Measurements from ENCODE around the gene ZNF684. TPM values are rescaled to one million over a fixed set of nuclear protein-coding genes. Genes with fewer than 3 reads are reported as not detected.

Gene ZNF684
- total RNA-seq, 4 donors from 2014 or later, result 2.9 to 8.2 (median 5.1) TPM

DNA sequence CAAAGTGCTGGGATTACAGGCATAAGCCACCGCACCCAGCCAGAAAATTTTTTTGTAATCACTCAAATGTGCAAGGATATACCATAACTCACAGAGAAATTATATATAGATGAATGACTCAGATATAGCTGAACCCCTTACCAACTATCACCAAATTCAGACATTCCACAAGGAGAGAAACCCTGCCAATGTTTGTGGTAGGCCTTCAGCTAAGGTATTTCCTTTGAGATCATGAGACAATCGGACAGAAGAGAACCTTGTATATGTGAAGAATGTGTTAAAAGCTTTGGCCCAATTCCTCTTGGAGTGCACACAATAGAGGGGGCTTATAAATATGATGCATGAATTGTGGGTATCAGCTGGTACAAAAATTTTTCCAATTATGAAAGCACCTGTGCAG is 50.7 kb downstream of the ZNF684 start:
- TF ChIP-seq, protein P1, sequence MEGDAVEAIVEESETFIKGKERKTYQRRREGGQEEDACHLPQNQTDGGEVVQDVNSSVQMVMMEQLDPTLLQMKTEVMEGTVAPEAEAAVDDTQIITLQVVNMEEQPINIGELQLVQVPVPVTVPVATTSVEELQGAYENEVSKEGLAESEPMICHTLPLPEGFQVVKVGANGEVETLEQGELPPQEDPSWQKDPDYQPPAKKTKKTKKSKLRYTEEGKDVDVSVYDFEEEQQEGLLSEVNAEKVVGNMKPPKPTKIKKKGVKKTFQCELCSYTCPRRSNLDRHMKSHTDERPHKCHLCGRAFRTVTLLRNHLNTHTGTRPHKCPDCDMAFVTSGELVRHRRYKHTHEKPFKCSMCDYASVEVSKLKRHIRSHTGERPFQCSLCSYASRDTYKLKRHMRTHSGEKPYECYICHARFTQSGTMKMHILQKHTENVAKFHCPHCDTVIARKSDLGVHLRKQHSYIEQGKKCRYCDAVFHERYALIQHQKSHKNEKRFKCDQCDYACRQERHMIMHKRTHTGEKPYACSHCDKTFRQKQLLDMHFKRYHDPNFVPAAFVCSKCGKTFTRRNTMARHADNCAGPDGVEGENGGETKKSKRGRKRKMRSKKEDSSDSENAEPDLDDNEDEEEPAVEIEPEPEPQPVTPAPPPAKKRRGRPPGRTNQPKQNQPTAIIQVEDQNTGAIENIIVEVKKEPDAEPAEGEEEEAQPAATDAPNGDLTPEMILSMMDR (IDR thresholded peaks at IDR 0.05; ENCODE audit: low read depth), result no peak

DNA sequence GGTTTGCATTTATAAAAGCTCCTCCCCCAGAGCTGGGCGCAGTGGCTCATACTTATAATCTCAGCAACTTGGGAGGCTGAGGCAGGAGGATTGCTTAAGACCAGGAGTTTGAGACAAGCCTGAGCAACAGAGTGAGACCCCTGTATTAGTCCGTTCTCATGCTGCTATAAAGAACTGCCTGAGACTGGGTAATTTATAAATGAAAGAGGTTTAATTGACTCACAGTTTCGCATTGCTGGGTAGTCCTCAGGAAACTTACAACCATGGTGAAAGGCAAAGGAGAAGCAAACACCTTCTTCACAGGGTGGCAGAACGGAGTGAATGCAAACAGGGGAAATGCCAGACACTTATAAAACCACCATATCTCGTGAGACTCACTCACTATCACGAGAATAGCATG is 52.5 kb downstream of the ZNF684 start:
- TF ChIP-seq, protein P1 (IDR thresholded peaks at IDR 0.05; ENCODE audit: low read depth), result no peak

DNA sequence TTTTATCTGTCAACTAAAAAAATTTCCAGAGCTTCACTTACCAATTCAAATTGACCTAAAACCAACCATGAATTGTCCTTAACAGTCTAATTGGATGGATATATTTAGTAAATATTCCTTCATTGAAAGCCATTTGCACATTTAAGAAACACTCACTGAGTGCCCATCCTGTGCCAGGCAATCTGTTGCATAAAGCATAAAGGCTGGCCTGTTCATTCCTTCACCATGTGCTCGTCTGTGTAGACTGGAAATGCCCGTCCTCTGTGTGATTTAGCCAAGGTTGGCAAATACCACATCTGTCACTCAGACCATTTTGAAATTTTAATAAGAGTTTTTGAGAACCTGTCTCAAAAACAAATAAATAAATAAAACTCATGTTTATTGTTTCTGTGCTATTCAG is 57.1 kb downstream of the ZNF684 start:
- TF ChIP-seq, protein P1 (IDR thresholded peaks at IDR 0.05; ENCODE audit: low read depth), result no peak

DNA sequence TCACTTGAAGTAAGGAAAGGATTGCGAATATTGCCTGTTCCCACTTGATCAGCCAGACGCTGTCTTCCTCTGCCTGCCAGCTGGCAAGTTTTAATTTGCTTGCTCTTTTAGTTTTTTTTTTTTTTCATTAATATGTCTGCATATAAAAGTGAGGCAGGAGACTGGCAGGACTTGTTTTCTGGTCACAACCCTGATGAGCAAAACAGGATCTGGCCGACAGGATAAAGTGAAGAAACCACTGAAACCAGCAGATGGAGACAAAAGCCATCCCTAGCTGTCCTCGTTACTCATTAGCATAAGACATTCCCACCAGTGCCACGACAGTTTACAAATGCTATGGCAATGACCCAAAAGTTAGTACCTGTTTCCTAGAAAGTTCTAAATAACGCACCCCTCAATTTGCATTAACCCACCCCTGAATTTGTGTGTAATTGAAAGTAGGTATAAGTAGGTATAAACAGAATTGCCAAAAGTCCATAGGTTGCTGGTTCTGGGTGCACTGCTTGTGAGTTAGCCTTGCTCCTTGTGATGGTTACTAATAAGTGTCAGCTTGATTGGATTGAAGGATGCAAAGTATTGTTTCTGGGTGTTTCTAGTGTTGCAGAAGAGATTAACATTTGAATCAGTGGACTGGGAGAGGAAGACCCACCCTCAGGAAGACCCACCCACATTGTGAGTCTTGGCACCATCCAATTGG is 60.8 kb downstream of the ZNF684 start:
- TF ChIP-seq, protein P1 (IDR thresholded peaks at IDR 0.05; ENCODE audit: low read depth), result no peak

DNA sequence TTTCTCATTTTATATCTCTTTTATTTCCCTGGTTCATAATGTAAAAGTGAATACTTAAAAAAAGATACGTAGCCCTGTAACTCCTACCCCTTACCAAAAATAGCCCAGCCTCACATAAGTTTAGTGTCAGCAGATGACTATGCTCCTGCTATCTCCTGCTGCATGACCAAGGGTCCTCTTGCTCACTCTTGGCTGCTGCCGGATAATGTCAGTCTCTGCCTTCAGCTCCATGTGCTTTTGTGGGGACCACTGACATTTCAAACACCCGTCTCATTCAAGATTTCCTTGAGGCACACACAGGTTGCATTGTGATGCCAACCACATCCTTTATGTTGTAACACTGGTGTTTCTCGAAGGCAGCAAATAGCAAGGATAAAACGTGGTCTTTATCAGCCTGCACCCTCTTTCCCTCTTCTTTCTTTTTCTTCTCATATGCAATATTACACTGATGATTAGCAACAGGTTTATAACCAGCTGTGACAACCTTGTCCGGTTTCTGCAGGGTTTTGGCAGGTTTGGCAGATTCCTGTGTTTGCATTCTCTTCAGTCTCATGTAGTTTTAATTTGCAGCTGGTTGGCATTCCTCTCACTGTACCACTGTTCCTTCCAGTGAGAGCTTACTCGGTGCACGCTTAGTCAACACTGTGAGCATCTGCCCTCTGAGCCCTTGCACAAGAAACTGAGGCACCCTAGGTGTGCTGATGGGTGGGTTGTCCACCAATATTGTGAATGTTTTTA is 62.2 kb downstream of the ZNF684 start:
- TF ChIP-seq, protein P1 (IDR thresholded peaks at IDR 0.05; ENCODE audit: low read depth), result no peak

DNA sequence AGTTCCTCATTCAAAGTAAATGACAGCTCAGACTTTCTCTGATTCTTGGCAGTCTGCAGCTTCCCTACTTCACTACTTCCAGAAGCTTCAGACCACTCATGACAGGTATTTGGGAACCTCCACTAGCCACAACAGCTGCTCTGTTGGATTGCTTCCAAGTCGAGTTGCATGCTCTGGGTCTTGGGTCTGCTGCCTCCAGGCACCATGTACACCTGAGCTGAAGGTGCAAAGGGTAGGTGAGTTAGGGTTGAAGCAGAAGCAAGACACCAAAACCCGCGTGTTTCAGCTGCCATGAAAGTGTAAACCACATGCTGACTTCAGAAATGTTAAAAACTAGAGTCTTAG is 62.7 kb downstream of the ZNF684 start:
- TF ChIP-seq, protein P1 (IDR thresholded peaks at IDR 0.05; ENCODE audit: low read depth), result no peak

DNA sequence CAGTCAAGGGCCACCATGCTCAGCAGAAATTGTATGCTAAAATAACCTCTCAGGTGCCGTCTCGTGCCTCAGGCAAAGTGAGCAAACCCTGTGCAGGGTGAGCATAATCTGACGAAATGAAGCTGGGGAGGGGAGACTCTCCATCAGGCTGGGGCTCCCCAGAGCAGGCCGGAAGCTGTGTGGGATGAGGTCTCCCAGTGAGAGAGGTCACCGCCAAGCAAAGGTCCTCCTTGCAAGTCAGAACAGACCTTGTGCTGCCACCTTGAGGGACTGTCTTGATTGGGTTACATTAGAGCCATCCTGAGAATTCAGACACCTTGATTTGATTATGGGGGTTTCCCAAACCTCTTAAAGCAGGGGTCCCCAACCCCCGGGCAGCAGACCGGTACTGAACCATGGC is 64.2 kb downstream of the ZNF684 start:
- TF ChIP-seq, protein P1 (IDR thresholded peaks at IDR 0.05; ENCODE audit: low read depth), result no peak

Small RNAs within 50 kb of the gene (small RNA-seq; reads per million reads assigned to genes)
- gene AL356379.1, result not detected

Other genes with a start within 250 kb of the ZNF684 start
- gene COL9A2, start 214.4 kb upstream of the ZNF684 start, total RNA-seq, result 1 to 10 TPM in 3 of 4 donors, under 1 TPM in 1; 0.65 to 7.8 (median 4.1) TPM
- gene SMAP2, start 157.9 kb upstream of the ZNF684 start, total RNA-seq, result 100 to 1,000 TPM in 1 of 4 donors, 10 to 100 TPM in 3; 51.0 to 110 (median 72.2) TPM
- 1 to 10 TPM in 2 of 4 donors, under 1 TPM in 2; 0.33 to 1.1 (median 0.70) TPM for gene ZFP69B, start 81.2 kb upstream of the ZNF684 start, total RNA-seq
- 1 to 10 TPM; 1.7 to 3.4 (median 2.5) TPM for gene ZFP69, start 54.3 kb upstream of the ZNF684 start, total RNA-seq
- gene EXO5, start 22.9 kb upstream of the ZNF684 start, total RNA-seq, result 10 to 100 TPM in 1 of 4 donors, 1 to 10 TPM in 3; 4.0 to 15.1 (median 7.3) TPM
- 1 to 10 TPM in 3 of 4 donors, under 1 TPM in 1; 0.33 to 2.7 (median 2.2) TPM for gene RIMS3, start 134.0 kb downstream of the ZNF684 start, total RNA-seq
- 10 to 100 TPM; 30.2 to 45.6 (median 43.2) TPM for gene NFYC, start 160.1 kb downstream of the ZNF684 start, total RNA-seq

All from subcutaneous adipose tissue (tissue), 4 donors.